ENCODE results near the gene CNOT11.

DNA sequence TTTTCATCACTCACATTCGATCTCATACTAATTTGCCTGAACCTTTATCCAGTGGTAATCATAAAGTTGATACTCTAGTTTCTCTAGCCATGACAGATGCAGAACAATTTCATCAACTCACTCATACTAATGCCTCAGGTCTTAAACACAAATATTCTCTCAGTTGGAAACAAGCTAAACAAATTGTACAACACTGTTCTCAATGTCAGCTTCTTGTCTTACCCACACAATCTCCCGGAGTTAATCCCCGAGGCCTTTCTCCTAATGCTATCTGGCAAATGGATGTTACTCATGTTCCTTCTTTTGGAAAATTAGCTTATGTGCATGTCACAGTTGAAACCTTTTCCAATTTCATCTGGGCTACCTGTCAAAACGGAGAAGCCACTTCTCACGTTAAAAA lies 11.5 kb upstream of the CNOT11 start:
- no peak for TF ChIP-seq CTCF (conservative IDR thresholded peaks at IDR 0.05 in 1 of 2, IDR thresholded peaks at IDR 0.05 in 1 of 2; ENCODE audit: low read depth in 1 of 2, low read length in 2 of 2)
- TF ChIP-seq EZH2 (IDR thresholded peaks at IDR 0.05; ENCODE audit: low read length, missing control alignments): no peak
